Measurements from ENCODE around the gene ZCCHC24.

GRCh38 chr10:79475877-79476276 lies 30.5 kb upstream of the ZCCHC24 start:
- TF ChIP-seq, protein P1, sequence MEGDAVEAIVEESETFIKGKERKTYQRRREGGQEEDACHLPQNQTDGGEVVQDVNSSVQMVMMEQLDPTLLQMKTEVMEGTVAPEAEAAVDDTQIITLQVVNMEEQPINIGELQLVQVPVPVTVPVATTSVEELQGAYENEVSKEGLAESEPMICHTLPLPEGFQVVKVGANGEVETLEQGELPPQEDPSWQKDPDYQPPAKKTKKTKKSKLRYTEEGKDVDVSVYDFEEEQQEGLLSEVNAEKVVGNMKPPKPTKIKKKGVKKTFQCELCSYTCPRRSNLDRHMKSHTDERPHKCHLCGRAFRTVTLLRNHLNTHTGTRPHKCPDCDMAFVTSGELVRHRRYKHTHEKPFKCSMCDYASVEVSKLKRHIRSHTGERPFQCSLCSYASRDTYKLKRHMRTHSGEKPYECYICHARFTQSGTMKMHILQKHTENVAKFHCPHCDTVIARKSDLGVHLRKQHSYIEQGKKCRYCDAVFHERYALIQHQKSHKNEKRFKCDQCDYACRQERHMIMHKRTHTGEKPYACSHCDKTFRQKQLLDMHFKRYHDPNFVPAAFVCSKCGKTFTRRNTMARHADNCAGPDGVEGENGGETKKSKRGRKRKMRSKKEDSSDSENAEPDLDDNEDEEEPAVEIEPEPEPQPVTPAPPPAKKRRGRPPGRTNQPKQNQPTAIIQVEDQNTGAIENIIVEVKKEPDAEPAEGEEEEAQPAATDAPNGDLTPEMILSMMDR (conservative IDR thresholded peaks at IDR 0.05; ENCODE audit: low read length) = no peak
- TF ChIP-seq EZH2phosphoT487 (IDR thresholded peaks at IDR 0.05; ENCODE audit: borderline replicate concordance, low read depth, low read length) = no peak

Data from OCI-LY7 (cell line).